ENCODE data around the gene ZBTB16.

Gene ZBTB16

GRCh38 chr11:114141863-114142580 lies 82.5 kb downstream of the ZBTB16 start:
- in situ Hi-C loops (cut with MboI; ENCODE audit: low sequenced_read_pairs, unreplicated experiment): no loop called here

GRCh38 chr11:114142707-114143106 lies 83.2 kb downstream of the ZBTB16 start:
- in situ Hi-C loops (cut with MboI; ENCODE audit: low sequenced_read_pairs, unreplicated experiment): no loop called here
- DNase-seq (ENCODE audit: low spot score): no peak
- TF ChIP-seq CTCF (IDR thresholded peaks at IDR 0.05; ENCODE audit: borderline replicate concordance, control extremely low read depth, extremely low read depth, insufficient read depth, missing control alignments): no peak

More at GRCh38 chr11:114141863-114142580, 82.5 kb downstream of the ZBTB16 start:
- TF ChIP-seq CTCF (IDR thresholded peaks at IDR 0.05; ENCODE audit: borderline replicate concordance, control extremely low read depth, extremely low read depth, insufficient read depth, missing control alignments): no peak
- DNase-seq (ENCODE audit: low spot score): no peak

GRCh38 chr11:114145166-114145775 lies 85.8 kb downstream of the ZBTB16 start:
- no peak for DNase-seq (ENCODE audit: low spot score)
- TF ChIP-seq CTCF (IDR thresholded peaks at IDR 0.05; ENCODE audit: borderline replicate concordance, control extremely low read depth, extremely low read depth, insufficient read depth, missing control alignments): no peak
- in situ Hi-C loops (cut with MboI; ENCODE audit: low sequenced_read_pairs, unreplicated experiment): no loop called here

- TF ChIP-seq CTCF (IDR thresholded peaks at IDR 0.05; ENCODE audit: borderline replicate concordance, control extremely low read depth, extremely low read depth, insufficient read depth, missing control alignments): no peak
- in situ Hi-C loops (cut with MboI; ENCODE audit: low sequenced_read_pairs, unreplicated experiment): no loop called here
- no peak for DNase-seq (ENCODE audit: low spot score)
These were observed 88.0 kb downstream of the ZBTB16 start for GRCh38 chr11:114147375-114148012.

- DNase-seq (ENCODE audit: low spot score): no peak
- TF ChIP-seq CTCF (IDR thresholded peaks at IDR 0.05; ENCODE audit: borderline replicate concordance, control extremely low read depth, extremely low read depth, insufficient read depth, missing control alignments): no peak
- in situ Hi-C loops (cut with MboI; ENCODE audit: low sequenced_read_pairs, unreplicated experiment): no loop called here
These were observed 88.5 kb downstream of the ZBTB16 start for GRCh38 chr11:114148013-114148382.

GRCh38 chr11:114149689-114150407 lies 90.3 kb downstream of the ZBTB16 start:
- TF ChIP-seq CTCF (IDR thresholded peaks at IDR 0.05; ENCODE audit: borderline replicate concordance, control extremely low read depth, extremely low read depth, insufficient read depth, missing control alignments): no peak
- in situ Hi-C loops (cut with MboI; ENCODE audit: low sequenced_read_pairs, unreplicated experiment): no loop called here
- no peak for DNase-seq (ENCODE audit: low spot score)

All from GM13976 (cell line).